Diencephalon (tissue), 1 donor: ENCODE measurements around the gene CHML. TPM values are rescaled to one million over a fixed set of nuclear protein-coding genes. Genes with fewer than 3 reads are reported as not detected.

Experiments used
- total RNA-seq: library from RNA; depleted of rRNA; stranded (reverse); fragments of >200 nt; gene quantifications from one replicate; pipeline ENCODE4 v1.2.3, GENCODE V29; 2014

The CHML gene, protein sequence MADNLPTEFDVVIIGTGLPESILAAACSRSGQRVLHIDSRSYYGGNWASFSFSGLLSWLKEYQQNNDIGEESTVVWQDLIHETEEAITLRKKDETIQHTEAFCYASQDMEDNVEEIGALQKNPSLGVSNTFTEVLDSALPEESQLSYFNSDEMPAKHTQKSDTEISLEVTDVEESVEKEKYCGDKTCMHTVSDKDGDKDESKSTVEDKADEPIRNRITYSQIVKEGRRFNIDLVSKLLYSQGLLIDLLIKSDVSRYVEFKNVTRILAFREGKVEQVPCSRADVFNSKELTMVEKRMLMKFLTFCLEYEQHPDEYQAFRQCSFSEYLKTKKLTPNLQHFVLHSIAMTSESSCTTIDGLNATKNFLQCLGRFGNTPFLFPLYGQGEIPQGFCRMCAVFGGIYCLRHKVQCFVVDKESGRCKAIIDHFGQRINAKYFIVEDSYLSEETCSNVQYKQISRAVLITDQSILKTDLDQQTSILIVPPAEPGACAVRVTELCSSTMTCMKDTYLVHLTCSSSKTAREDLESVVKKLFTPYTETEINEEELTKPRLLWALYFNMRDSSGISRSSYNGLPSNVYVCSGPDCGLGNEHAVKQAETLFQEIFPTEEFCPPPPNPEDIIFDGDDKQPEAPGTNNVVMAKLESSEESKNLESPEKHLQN
- total RNA-seq, result 75.4 TPM

DNA sequence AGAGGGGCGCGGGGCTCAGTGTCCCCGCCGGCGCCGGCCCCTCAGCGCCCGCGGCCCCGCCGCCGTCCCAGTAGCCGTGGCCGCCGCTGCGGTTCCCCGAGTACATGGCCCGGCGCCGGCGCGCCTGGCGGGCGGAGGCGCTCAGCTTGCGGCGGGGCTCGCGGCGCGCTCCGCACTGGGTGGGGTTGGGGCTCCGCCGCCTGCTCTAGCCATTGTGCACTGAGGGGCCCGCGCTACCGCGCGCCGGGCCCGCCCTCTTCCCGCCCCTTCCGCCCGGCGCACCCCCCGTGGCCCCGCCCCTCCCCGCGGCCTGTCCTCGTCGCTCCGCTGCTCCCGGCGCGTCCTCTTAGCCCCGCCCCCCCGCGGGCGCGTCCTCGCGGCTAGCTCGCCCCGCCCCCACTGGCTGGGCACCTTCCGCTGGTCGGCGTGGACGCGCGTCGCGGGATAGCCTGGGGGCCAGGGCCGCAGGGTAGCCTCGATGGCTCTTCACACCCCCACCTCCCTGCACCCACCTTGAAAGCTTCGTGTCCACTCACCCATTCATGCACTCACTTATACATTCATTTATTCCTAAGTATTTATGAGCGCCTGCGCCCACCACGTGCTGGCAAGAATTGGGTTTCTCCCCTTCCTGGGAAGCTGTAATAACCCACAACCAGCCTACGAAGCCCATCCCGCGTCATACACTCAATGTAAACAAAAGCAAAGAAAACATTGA, at the start of gene CHML, which contains the start of gene OPN3:
CHML (minus strand) TSS at position 221 of the 718 bp plus-strand sequence. CDS start 4,603 bp downstream, outside the sequence.
OPN3 (minus strand) TSS at position 221 of the 718 bp plus-strand sequence; CDS start at position 106, 115 bp downstream.

DNA sequence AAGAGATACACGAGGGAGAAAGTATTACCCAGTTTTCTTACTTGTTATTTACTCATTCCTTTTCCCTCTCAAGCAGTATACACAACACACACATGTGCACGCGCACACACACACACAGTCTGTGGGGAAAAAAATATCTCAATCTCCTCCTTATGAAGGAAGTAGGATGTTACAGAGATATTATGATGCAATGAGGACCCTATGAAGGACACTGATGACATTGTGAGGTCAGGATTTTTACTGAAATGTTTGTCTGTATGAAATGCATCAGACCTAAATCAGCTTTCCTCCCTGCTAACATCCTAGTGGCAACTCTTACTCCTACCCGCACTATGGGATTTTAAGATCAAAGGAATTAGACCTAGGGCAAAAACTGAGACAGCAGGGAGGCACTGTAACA, 11.8 kb upstream of the CHML start, which contains the start of gene WDR64:
WDR64 (plus strand) TSS at position 270 of the 400 bp plus-strand sequence. CDS start 204 bp downstream, outside the sequence.

Other genes starting within 250 kb of the CHML start
- 99.4 TPM for gene FH, start 120.6 kb downstream of the CHML start, total RNA-seq
- 1.4 TPM for gene KMO, start 108.0 kb downstream of the CHML start, total RNA-seq
- 8.1 TPM for gene OPN3, start within 50 bp of the CHML start, total RNA-seq
- not detected for gene WDR64, start 11.9 kb upstream of the CHML start, total RNA-seq
- 4.2 TPM for gene EXO1, start 207.8 kb upstream of the CHML start, total RNA-seq